ACC112 (cell line): ENCODE measurements around the gene LARP6.

Experiments
- H2AFZ ChIP-seq: fragments of 200-600 bp; sonication (generic); one replicate; pipeline ENCODE4 v1.6.0; 2017; ENCODE audit warnings: antibody characterized with exemption, low read length; ENCODE audit not compliant: unreplicated experiment
- H3K27ac ChIP-seq: fragments of 200-600 bp; sonication (generic); 2 replicates; pipeline ENCODE4 v1.5.1; 2014; ENCODE audit warnings: low read depth, mild to moderate bottlenecking, antibody characterized with exemption, low read length, moderate library complexity
- H3K27me3 ChIP-seq: fragments of 200-600 bp; sonication (generic); 2 replicates; pipeline ENCODE4 v1.6.1; 2014; ENCODE audit warnings: mild to moderate bottlenecking, antibody characterized with exemption, low read length, moderate library complexity, mixed read lengths; ENCODE audit not compliant: insufficient read depth
- H3K36me3 ChIP-seq: fragments of 200-600 bp; sonication (generic); 2 replicates; pipeline ENCODE4 v1.6.1; 2016; ENCODE audit warnings: mild to moderate bottlenecking, antibody characterized with exemption, low read length, moderate library complexity, mixed read lengths; ENCODE audit not compliant: insufficient read depth
- H3K4me1 ChIP-seq: fragments of 200-600 bp; sonication (generic); one replicate; pipeline ENCODE4 v1.6.1; 2016; ENCODE audit warnings: low read length, mixed read lengths; ENCODE audit not compliant: insufficient read depth, unreplicated experiment, control insufficient read depth
- H3K4me3 ChIP-seq: fragments of 200-600 bp; sonication (generic); 2 replicates; pipeline ENCODE4 v1.5.1; 2014; ENCODE audit warnings: mild to moderate bottlenecking, low read depth, low read length
- H3K79me2 ChIP-seq: fragments of 200-600 bp; sonication (generic); one replicate; pipeline ENCODE4 v1.6.0; 2016; ENCODE audit warnings: low read length; ENCODE audit not compliant: control insufficient read depth, unreplicated experiment, insufficient read depth

Gene LARP6

GRCh38 chr15:70853973-70854665, at the start of gene LARP6:
Gene LARP6 (minus strand): TSS chr15:70854157. CDS start chr15:70854088, 69 bp downstream.
- Histone ChIP-seq H3K27ac (peak within 1 kb of the TSS; percentile 83), H3K4me1 (peaks cover 41% of the 10 kb centered on the region), H3K36me3 (peaks cover 22% of the 10 kb centered on the region), H3K79me2 (peaks cover 41% of the 10 kb centered on the region), H3K27me3 (no peaks in the 10 kb centered on the region), H3K4me3 (peak within 1 kb of the TSS; percentile 87), H2AFZ (peak within 1 kb of the TSS; percentile 90)

GRCh38 chr15:70902107-70902506, 48.1 kb upstream of the LARP6 start:
- Histone ChIP-seq H3K4me1 (peaks cover 18% of the 10 kb centered on the region), H3K27ac (peak overlapping the region; percentile 67), H2AFZ (peak overlapping the region; percentile 78), H3K4me3 (peak overlapping the region; percentile 13; the same call in 1 of the 2 replicates), H3K36me3 (peaks cover 12% of the 10 kb centered on the region), H3K79me2 (no peaks in the 10 kb centered on the region), H3K27me3 (no peaks in the 10 kb centered on the region)

- H3K27me3 ChIP-seq = no peaks in the 10 kb centered on the region
- H3K36me3 ChIP-seq = no peaks in the 10 kb centered on the region; the same call in 1 of the 2 replicates
- H3K4me1 ChIP-seq = peaks cover 23% of the 10 kb centered on the region
- H2AFZ ChIP-seq = peak overlapping the region; percentile 93
- H3K79me2 ChIP-seq = peaks cover 28% of the 10 kb centered on the region
- H3K27ac ChIP-seq = peak overlapping the region; percentile 93
- H3K4me3 ChIP-seq = peak overlapping the region; percentile 90
These were observed 39.1 kb upstream of the LARP6 start for GRCh38 chr15:70892912-70893560.

- peak within 1 kb of the TSS; percentile 93 for H2AFZ ChIP-seq
- H3K27me3 ChIP-seq = no peaks in the 10 kb centered on the region
- H3K27ac ChIP-seq = peak within 1 kb of the TSS; percentile 93
- peaks cover 28% of the 10 kb centered on the region for H3K79me2 ChIP-seq
- H3K36me3 ChIP-seq = no peaks in the 10 kb centered on the region; the same call in 1 of the 2 replicates
- H3K4me1 ChIP-seq = peaks cover 23% of the 10 kb centered on the region
- H3K4me3 ChIP-seq = peak within 1 kb of the TSS; percentile 90
These were observed 38.3 kb upstream of the LARP6 start, which contains the start of the genes LRRC49 and THAP10 for GRCh38 chr15:70892002-70892911. Gene LRRC49 (plus strand): TSS chr15:70892826. CDS start chr15:70892895, 69 bp downstream. Gene THAP10 (minus strand): TSS chr15:70892433. CDS start chr15:70892272, 161 bp downstream.

GRCh38 chr15:70882361-70882760, 28.4 kb upstream of the LARP6 start:
- Histone ChIP-seq H3K4me1 (peaks cover 28% of the 10 kb centered on the region), H3K27me3 (no peaks in the 10 kb centered on the region), H3K79me2 (no peaks in the 10 kb centered on the region), H3K36me3 (no peaks in the 10 kb centered on the region), H3K27ac (no peak overlapping the region), H3K4me3 (no peak overlapping the region), H2AFZ (no peak overlapping the region)

GRCh38 chr15:70880781-70881180, 26.8 kb upstream of the LARP6 start:
- Histone ChIP-seq H3K4me1 (peaks cover 28% of the 10 kb centered on the region), H3K27ac (no peak overlapping the region; the same call in 1 of the 2 replicates), H3K4me3 (no peak overlapping the region), H3K27me3 (no peaks in the 10 kb centered on the region), H2AFZ (no peak overlapping the region), H3K79me2 (no peaks in the 10 kb centered on the region), H3K36me3 (no peaks in the 10 kb centered on the region)

- H3K36me3 ChIP-seq = no peaks in the 10 kb centered on the region
- H3K79me2 ChIP-seq = no peaks in the 10 kb centered on the region
- no peaks in the 10 kb centered on the region for H3K27me3 ChIP-seq
- H2AFZ ChIP-seq = no peak overlapping the region
- H3K4me3 ChIP-seq = 0 out of 2 replicates have a peak overlapping the region, but pooled peaks have one; percentile 6
- peaks cover 33% of the 10 kb centered on the region for H3K4me1 ChIP-seq
- peak overlapping the region; percentile 53 for H3K27ac ChIP-seq
These were observed 25.4 kb upstream of the LARP6 start for GRCh38 chr15:70879401-70879800.

GRCh38 chr15:70876683-70877082, 22.7 kb upstream of the LARP6 start:
- no peak overlapping the region for H3K27ac ChIP-seq
- H2AFZ ChIP-seq = no peak overlapping the region
- no peak overlapping the region for H3K4me3 ChIP-seq
- no peaks in the 10 kb centered on the region for H3K36me3 ChIP-seq
- no peaks in the 10 kb centered on the region for H3K27me3 ChIP-seq
- peaks cover 33% of the 10 kb centered on the region for H3K4me1 ChIP-seq
- H3K79me2 ChIP-seq = no peaks in the 10 kb centered on the region

GRCh38 chr15:70876011-70876410, 22.1 kb upstream of the LARP6 start:
- no peaks in the 10 kb centered on the region for H3K27me3 ChIP-seq

More at GRCh38 chr15:70876011-70876410, 22.1 kb upstream of the LARP6 start:
- Histone ChIP-seq H3K79me2 (no peaks in the 10 kb centered on the region), H3K4me3 (no peak overlapping the region), H3K36me3 (no peaks in the 10 kb centered on the region), H3K27ac (no peak overlapping the region), H2AFZ (no peak overlapping the region), H3K4me1 (peaks cover 32% of the 10 kb centered on the region)
